COLO829 (cell line): Measurements from ENCODE around the gene SPATA6.
"Not testable (repeated sequence)": the region's sequence is repeated elsewhere in the genome, so short reads cannot be mapped to it uniquely, and the experiment has no call there.

Source experiments
- DNase-seq: peaks from one replicate; pipeline ENCODE4 v3.0.0; 2012; ENCODE audit warnings: low spot score

SPATA6 gene

DNA sequence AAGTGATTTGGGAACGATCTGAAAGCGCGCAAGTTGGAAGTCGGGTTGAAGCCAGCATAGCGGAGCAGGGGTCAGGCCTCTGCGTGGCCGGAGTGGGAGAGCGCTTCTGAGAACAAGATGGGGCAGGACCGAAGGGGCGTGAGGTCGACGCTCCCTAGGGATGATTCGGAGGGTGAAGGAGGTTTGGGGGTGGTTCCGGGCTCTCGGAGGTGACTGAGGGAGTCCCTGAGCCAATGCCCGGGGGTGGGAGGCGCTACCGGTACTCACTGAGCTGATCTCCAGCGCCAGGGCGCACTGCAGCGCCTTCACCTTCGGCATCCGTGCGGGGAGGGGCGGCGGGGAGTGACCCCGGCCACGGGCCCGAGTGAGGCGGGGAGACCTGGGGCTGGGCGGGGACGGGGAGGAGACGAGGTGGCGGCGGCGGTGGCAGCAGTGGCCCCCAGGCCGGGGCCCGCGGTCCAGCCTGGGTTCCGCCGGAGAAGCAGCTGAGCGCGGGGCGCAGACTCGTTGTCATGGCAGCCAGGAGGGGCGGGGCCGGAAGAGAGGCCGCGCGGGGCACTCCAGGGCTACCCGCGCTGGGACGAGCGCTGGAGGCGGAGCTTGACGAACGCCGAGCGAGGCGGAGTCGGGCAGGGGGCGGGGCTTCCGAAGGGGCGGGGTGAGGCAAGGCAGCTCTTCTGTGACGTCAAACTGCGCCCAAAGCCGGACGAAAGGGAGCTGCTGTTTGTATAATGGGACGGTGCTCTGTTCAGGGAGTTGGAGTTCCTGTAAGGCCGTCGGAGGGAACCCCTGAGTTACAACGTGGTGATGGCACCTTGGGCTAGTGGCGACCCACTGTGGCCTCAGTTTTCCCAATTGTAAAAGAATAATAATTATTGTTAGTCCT is at the start of gene SPATA6:
Gene SPATA6, minus strand, starts transcription at position 514 of the 886 bp plus-strand sequence. Its CDS starts 196 bp downstream, at position 318.
- peak; percentile 99 for DNase-seq

DNA sequence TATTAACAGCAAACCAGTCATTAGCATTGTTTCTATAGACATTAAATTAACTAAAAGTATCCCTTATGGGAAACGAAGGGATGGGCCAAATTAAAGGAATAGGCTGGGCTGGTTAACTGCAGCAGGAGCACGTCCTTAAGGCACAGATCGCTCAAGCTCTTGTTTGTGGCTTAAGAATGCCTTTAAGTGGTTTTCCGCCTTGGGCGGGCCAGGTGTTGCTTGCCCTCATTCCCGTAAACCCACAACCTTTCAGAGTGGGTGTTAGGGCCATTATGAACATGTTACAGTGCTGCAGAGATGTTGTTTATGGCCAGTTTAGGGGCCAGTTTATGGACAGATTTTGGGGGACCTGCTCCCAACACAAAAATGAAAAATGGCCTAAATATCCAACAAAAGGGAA is 47.9 kb upstream of the SPATA6 start:
- DNase-seq = not testable (repeated sequence)

DNA sequence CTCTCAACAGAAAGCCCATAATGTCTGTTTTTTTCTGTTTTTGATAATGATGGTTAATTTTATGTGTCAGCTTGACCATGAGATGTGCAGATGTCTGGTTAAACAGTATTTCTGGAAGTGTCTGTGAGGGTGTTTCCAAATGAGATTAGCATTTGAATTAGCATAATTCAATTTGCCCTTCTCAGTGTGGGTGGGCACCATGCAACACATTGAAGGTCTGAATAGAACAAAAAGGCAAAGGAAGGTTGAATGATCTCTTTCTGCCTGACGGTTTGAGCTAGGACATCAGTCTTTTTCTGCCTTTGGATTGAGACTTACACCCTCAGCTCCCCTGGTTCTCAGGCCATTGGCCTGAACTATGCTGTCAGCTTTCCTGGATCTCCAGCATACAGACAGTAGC is 34.9 kb upstream of the SPATA6 start:
- DNase-seq = no peak

DNA sequence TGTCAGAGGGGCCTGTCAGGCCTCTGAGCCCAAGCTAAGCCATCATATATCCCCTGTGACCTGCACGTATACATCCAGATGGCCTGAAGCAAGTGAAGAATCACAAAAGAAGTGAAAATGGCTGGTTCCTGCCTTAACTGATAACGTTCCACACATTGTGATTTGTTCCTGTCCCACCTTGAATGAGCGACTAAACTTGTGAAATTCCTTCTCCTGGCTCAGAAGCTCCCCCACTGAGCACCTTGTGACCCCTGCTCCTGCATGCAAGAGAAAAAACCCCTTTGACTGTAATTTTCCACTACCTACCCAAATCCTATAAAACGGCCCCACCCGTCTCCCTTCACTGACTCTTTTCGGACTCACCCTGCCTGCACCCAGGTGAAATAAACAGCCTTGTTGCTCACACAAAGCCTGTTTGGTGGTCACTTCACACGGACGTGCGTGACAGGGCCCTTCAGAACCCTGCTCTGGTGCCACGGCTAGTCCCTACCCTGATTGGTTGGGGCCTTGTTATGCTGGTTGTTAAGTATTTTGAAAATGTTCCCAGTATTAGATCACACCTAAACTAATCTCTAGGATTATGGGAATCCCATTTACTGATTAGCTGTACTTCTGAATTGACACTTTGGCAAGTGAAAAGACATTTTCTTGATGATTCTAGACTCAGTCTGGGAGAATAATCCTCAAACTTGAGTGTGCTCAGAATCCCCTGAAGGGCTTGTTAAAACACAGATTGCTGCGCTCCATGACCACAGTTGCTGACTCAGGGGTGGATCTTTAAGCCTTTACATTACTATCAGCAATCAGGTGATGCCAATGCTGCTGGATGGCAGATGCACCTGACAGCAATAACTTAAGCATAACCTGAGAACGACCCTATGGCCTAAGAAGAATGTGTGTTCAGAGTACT is 28.8 kb upstream of the SPATA6 start:
- DNase-seq = no peak

DNA sequence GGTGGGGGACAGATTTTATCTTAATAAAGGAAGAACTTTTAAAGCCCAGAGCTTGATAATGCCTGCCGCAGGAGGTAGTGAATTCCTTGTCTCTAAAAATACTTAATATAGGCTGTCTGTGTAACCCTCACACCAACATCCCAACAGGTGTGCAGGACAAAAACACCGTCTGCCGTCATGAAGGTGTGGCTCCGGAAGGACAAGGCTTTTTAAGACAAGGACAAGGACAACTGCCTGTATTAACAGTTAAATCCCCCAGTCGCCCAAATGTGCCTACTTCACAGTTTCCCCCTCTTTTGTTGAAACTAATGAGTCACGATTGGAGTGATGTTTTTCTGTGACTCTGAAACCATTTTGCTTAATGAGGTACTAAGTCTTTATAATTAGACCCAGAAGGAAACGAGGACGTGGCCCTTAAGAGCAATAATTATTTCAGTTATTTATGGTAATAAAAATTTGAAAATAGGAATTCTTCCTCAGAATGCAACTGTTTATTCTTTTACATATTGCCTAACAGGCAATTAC is 27.3 kb upstream of the SPATA6 start:
- DNase-seq = no peak

DNA sequence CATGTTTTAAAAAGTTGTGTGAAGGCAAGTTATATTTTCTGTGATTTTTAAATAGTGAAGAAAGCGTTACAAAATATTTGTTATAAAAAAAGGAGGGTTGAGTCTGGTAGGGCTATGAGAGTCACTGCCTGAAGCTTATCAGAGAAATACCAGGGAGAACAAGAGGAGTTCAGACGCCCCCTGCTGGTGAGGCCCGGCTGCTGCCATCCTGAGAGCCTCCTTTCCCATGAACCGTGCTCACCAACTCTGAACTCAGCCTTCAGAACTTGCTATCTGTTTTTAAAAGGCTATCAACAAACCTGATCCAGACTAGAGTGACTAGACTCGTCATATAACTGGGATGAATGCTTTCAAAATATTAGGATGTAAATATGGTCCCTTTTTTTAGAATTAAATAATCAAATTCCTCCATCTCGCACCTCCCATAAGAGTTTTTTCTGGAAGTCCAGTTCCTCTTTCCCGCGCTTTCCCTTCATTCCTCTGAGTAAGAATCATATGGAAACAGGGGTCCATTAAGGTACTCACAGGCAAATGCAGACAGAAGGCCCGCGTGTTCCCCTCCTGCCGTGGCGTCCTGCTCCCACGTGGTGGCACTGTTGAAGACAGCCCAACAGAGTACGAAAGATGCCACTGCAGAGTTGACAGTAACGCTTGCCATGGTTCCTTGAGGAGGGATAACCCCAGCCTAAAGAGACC is 26.2 kb upstream of the SPATA6 start:
- DNase-seq = peak; percentile 36

DNA sequence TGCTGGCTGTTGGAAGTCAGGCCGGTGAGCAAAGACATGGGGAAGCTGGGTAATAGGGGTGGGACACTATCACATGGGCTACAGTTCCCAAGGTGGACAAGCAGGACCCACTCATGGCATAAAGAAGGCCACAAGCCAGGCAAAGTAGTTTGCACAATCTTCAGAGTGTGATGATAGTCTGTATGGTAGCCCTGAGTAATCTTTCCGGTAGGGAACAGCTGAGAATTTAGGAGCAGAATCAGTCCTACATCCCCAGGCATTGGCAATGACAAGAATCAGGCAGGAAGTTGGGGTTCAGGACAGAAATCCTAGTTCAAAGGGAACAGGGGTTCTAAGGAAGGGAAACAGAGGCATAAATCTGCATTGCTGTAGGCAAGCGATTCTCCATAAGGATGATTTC is 23.9 kb upstream of the SPATA6 start:
- DNase-seq = no peak

DNA sequence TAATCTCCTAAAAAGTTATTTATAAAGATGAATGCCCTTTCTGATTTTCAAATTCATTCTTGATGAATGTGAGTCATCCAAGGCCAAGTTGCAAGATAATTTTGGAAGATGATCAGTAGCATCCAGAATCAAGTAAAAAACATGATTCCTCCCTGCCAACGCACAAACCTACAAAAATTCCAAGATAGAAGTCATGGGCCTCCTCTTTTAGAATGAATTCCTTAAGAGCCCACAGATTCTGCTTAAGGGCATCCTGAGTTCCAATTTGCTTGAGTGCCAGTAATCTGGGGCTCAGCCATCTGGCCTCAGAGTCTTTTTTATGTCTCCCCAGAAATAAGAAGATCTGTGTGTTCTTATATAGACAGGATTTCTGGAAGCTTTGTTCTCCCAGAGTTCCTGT is 23.2 kb upstream of the SPATA6 start:
- no peak for DNase-seq

DNA sequence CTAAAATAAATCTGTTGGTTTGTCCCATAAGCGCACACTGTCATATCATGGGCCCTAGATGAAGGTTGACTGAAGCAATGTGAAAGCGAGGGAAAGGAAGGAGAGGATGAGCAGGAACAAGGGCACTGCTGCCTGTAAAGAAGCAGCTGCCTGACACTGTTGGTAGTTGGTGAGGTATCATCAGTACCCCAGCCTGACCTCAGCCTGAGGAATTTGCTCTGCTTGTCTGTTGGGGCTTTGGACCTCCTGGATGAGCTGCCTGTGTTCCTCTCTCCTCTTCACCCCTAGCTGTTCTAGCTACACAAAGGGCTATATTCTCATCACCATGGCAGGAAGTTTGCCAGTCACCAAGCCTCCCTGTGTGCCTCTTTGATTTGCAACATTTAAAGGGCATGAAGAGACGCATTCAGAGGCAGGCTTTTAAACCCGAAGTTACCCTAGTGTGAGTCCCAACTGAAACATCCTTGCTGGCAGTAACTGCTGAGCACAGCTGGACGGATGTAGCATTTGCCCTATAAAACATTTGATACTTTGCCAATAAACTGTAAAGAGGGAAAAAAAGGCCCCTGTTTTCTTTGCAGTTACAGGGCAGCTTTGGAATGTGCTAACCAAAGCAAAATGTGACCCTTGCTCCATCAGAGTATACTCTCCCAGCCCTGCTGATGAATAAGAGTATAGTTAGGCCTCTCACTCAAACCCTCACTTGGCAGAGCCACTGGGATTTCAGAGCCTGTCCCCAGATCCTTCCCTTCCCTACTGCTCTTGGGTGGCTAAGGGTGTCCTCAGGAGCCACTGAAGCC is 22.2 kb upstream of the SPATA6 start:
- peak; percentile 78 for DNase-seq

DNA sequence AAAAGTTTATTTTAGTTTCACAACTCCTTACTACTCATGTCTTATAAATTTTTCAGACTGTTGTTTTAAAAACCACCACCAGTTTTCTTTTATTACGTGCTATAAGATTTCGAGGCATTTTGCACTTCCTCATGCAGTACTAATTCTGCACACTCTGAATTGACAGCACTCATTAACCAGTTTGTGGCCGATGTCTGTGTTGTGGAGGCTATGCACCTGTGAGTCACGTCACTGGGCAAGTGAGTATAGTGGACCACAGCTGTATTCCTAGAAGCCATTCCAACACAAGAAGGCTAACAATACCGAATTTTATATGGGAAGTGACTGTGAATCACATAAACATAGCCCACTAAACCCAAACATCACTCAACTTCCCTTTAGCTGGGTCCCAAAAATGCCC is 21.0 kb upstream of the SPATA6 start:
- no peak for DNase-seq

DNA sequence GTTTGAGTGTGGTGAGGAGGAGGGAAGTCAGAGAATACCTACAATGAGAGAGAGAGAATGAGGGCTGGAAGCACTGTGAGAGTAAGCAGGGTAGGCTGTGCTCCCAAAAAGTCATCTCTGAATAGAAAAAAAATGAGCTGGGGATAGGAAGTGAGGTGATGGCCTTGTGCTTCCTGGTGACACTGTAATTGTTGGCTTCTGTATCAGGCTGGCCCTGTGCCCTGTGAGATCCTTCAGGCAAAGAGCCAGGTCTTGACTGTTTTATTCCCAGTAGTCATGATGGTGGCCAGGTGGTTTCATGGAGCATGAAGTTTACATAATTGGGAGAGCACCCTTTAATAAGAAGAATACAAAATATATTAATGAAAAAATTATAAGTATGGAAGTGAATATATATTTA is 20.4 kb upstream of the SPATA6 start:
- DNase-seq = no peak

DNA sequence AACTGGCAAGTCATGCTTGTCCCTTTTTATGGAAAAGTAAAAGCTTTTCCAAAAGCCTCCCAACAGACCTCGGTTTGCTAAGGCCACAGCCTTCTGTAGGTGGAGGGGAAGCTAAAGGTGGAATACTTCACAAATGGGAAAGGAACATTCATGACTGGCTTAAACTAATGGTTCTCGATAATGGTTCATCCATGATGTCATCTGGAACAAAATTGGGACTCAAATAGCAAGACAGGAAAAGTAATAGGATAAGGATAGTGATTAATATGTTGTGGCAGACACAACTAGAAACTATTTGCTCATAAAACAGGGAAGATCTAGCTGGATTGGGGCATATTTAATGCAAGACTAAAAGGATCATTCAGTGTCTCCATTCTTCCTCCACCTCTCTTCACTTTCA is 16.7 kb upstream of the SPATA6 start:
- no peak for DNase-seq

DNA sequence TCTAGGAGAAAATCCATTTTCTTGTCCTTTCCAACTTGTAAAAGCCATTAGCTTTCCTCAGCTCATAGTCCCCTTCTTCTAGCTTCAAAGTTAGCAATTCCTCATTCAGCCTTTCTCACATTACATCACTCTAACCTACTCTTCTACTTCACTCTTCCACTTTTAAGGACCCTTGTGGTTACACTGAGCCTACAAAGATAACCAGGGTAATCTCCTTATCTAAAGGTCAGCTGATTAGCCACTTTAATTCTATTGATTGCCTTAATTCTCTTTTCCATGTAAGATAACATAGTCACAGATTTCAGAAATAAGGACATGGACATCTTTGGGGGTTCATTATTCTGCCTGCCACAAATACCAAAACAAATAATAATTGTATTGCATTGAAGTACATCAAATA is 8.5 kb upstream of the SPATA6 start:
- no peak for DNase-seq

DNA sequence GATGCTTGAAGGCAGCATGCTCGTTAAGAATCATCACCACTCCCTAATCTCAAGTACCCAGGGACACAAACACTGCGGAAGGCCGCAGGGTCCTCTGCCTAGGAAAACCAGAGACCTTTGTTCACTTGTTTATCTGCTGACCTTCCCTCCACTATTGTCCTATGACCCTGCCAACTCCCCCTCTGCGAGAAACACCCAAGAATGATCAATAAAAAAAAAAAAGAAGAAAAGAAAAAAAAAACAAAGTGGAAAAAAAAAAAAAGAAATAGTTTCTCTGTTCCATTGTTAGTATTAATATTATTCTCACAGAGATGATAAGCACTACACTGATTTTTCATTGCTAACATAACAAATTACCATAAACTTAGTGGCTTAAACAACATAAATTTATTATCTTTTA is 8.0 kb upstream of the SPATA6 start:
- DNase-seq = not testable (repeated sequence)

DNA sequence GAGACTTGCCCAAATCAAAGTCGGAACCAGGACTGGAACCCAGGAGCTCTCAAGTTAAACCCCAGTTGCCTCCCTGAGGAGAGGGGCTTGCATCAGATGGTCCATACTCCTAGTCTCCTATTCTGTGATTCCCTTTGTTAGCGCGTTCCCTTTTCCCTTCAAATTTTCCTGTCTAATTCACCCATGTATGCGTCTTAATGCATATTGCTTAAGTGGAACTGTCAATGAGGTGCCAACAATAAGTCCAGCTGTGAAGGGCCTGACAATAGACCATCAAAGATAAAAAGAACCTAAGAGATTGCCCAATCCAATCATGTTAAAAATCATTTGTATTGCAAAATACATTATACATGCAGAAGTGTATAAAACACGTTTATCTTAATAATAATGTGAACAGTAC is 634 bp upstream of the SPATA6 start:
- no peak for DNase-seq

DNA sequence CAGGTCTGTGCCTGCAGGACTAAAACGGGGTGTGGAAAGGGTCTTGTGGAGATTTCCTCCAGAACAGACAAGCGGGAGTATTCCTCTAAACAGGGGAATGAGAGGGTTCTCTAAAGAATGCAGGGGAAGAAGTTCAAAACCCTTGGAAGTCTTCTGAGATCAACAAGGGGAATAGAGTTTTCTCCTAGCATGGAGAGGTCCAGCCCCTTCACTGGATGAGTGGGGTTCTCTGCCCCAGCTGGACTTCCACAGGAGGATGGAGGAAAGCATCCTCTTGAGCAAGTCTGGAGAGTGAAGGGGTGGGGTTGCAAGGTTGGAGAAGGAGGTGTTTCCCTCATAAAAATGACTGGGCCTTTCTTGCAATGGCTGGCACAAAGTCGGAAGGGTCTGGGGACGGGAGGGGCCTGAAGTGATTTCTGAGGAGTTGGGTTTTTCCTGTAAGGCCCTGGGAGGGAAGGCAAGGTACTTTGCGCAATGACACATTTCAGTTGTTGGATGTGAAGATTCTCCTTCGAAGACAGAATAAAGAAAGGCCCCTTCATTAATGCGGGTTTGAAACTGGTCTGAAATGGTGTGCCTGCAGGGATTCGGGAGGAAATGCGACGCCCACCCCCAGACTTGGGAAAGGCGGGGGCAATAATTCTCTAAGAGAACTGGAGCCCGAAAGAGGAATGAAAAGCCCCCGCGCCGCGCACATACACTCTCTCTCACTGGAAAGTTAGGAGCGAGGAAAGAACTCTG is 884 bp downstream of the SPATA6 start:
- DNase-seq = no peak

DNA sequence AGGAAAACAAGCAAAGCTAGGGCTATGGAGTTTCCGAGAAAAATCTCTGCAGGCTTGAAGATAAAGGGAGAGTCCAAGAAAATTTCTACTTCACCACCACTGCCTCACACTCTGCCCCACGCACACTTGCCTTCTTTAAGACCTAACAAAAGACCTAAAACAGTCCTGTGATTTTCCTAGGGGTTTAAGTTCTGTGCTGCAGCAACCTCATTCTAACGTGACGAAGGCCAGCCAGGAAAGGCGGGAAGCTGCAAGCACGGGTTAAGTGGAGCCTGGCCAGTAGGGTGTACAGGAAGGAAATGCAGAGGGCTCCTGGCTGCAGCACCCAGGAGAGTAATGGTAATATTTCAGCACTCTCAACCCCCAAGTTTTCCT is 1.5 kb downstream of the SPATA6 start:
- DNase-seq = no peak

DNA sequence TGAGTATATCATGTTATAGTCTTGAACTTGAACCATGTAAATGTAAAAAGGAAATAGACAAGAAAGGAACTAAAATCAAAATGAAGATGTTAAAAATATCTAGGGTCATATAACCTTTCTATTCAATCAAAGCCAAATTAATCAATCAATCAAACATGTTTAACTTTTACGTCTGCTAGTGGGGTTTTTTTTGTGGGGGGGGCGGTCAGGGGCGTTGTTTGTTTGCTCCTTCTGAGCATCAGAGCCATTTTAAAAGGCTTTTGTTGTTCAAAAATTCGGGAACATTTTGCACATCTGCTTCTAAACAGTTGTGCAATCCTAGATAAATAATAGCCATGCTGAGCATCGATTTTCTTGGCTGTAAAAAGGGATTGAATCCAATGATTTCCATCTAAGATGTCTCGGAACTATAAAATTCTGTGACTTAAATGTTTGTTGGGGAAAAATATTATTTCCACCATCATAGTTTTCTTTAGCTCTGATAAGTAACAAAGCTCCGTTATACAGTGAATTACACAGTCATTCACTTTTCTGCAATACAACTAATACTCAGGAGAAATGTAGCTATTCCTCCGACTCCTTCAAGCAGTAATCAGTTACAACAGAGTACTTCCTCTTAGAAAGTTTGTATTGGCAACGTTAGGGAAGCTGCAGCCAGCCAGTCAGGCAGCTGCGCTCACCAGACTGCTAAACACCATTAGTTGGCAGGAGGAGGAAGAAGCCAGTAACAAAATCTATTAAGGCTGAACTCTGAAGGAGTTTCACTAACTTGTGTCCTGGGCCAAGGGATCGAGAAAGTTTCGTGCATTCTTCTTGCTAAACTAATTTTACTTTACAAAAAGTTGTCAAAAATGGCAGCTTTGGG is 2.2 kb downstream of the SPATA6 start:
- no peak for DNase-seq

DNA sequence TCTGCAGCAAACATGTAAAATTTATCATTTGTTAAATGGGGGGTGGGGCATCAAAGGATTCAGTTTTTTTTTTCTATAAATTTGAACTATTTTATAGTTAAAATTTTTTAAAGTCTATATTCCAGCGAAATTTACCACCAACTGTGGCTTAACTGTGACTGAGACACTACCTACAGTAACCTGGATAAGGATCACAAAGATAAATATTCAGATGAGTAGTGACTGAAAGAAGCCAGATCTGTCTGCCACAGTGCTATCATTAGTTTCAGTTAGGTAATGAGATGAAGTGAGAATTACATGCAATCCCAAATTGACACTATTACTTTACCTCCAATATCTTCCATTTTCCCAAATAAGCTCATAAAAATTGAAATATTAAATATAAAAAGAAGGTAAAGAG is 5.4 kb downstream of the SPATA6 start:
- no peak for DNase-seq
